WI38 (cell line): Measurements from ENCODE around the gene MIER2.

Experiments used
- H3K4me3 ChIP-seq: 2 replicates; pipeline ENCODE4 v1.5.1; 2011; ENCODE audit warnings: low read depth, mild to moderate bottlenecking, control low read depth, low read length
- CTCF ChIP-seq: IDR thresholded peaks from 2 replicates; pipeline ENCODE4 v1.5.1; 2012; ENCODE audit warnings: low read depth, mild to moderate bottlenecking, control low read depth, low read length

MIER2 gene

GRCh38 chr19:368630-369024, 24.0 kb upstream of the MIER2 start:
- TF ChIP-seq CTCF: no peak
- H3K4me3 ChIP-seq: no peak overlapping the region

GRCh38 chr19:367963-368629, 23.5 kb upstream of the MIER2 start:
- TF ChIP-seq CTCF: no peak
- H3K4me3 ChIP-seq: no peak overlapping the region

- no peak for TF ChIP-seq CTCF
- H3K4me3 ChIP-seq: no peak overlapping the region
These were observed 23.0 kb upstream of the MIER2 start for GRCh38 chr19:367561-367960.

- no peak for TF ChIP-seq CTCF
- H3K4me3 ChIP-seq: no peak overlapping the region
These were observed 22.4 kb upstream of the MIER2 start for GRCh38 chr19:366951-367350.

- TF ChIP-seq CTCF: no peak
- H3K4me3 ChIP-seq: no peak overlapping the region
These were observed 21.7 kb upstream of the MIER2 start for GRCh38 chr19:366205-366783.

- no peak for TF ChIP-seq CTCF
- H3K4me3 ChIP-seq: no peak overlapping the region
These were observed 20.1 kb upstream of the MIER2 start for GRCh38 chr19:364496-365287.

GRCh38 chr19:362683-363082, 18.1 kb upstream of the MIER2 start:
- no peak overlapping the region for H3K4me3 ChIP-seq
- TF ChIP-seq CTCF: no peak
